Natural killer cell (primary cell): Measurements from ENCODE around the gene SLC19A2. TPM values are rescaled to one million over a fixed set of nuclear protein-coding genes. Genes with fewer than 3 reads are reported as not detected.
"Not testable (repeated sequence)": the region's sequence is repeated elsewhere in the genome, so short reads cannot be mapped to it uniquely, and the experiment has no call there.

ENCODE experiments used
- ATAC-seq, 3 donors: fragments of 150-1000 bp in 2 of 3; fragments of 200-7000 bp in 1 of 3; cut with Tn5 transposase; 1 replicate in 1 of 3; 2 replicates in 2 of 3; pipeline ENCODE4 v1.10.0; 2021; ENCODE audit warnings: mild to moderate bottlenecking in 2 of 3, moderate library complexity in 2 of 3
- DNase-seq, 2 donors: peaks; one replicate each; pipeline versions ENCODE4 v3.0.0 to v3.0.0-alpha.2; 2013 to 2021; ENCODE audit warnings: mixed read lengths in 1 of 2
- H3K27ac ChIP-seq: one replicate; pipeline ENCODE4 v1.5.1; 2013; ENCODE audit warnings: mild to moderate bottlenecking, low read length
- H3K27me3 ChIP-seq: one replicate; pipeline ENCODE4 v1.6.1; 2013; ENCODE audit warnings: low read length; ENCODE audit not compliant: control insufficient read depth, insufficient read depth
- H3K36me3 ChIP-seq: one replicate; pipeline ENCODE4 v1.6.1; 2013; ENCODE audit warnings: low read length; ENCODE audit not compliant: control insufficient read depth, insufficient read depth
- H3K4me1 ChIP-seq: one replicate; pipeline ENCODE4 v1.6.1; 2013; ENCODE audit warnings: low read length; ENCODE audit not compliant: control insufficient read depth, insufficient read depth
- H3K4me3 ChIP-seq: one replicate; pipeline ENCODE4 v1.5.1; 2013; ENCODE audit warnings: low read length
- H3K9me3 ChIP-seq: one replicate; pipeline ENCODE4 v1.6.1; 2013; ENCODE audit warnings: low read length; ENCODE audit not compliant: control insufficient read depth, insufficient read depth
- H3K27ac Mint-ChIP-seq, 2 donors: one replicate each; pipeline ENCODE4 v1.8.0; 2022; ENCODE audit warnings: mild to moderate bottlenecking in 2 of 2, mixed read lengths in 2 of 2, moderate library complexity in 1 of 2
- H3K27me3 Mint-ChIP-seq, 2 donors: one replicate each; pipeline ENCODE4 v1.8.0; 2022; ENCODE audit warnings: low read depth in 2 of 2, mixed read lengths in 2 of 2
- H3K36me3 Mint-ChIP-seq: one replicate; pipeline ENCODE4 v1.8.0; 2022; ENCODE audit warnings: mixed read lengths
- H3K4me1 Mint-ChIP-seq, 2 donors: one replicate each; pipeline ENCODE4 v1.8.0; 2022; ENCODE audit warnings: mixed read lengths in 2 of 2
- H3K4me3 Mint-ChIP-seq: one replicate; pipeline ENCODE4 v1.8.0; 2022; ENCODE audit warnings: mild to moderate bottlenecking, moderate library complexity, mixed read lengths
- H3K9me3 Mint-ChIP-seq, 2 donors: one replicate each; pipeline ENCODE4 v1.8.0; 2022; ENCODE audit warnings: mixed read lengths in 2 of 2
- WGBS: methylation state at CpG from one replicate; pipeline ENCODE4 v1.1.7; 2013; ENCODE audit warnings: missing lambda C conversion rate; ENCODE audit not compliant: insufficient coverage; 5-methylcytosine and 5-hydroxymethylcytosine counted together
- intact Hi-C: fragments of 100-400 bp; cut with micrococcal nuclease; formaldehyde crosslinking; loops from one replicate; pipeline ENCODE4 v1.14.2; 2022
- total RNA-seq, 4 donors: library from RNA; stranded (reverse); fragments of 120-200 nt in 1 of 4; gene quantifications; one replicate each; pipeline versions ENCODE4 v1.2.3 to v1.2.4, GENCODE V29; 2013 to 2022
- TF ChIP-seq, protein P1 (sequence below): fragments of 200-600 bp; IDR thresholded peaks from one replicate; pipeline ENCODE4 v1.8.0; 2022; ENCODE audit warnings: antibody characterized with exemption

Gene SLC19A2
- total RNA-seq, 3 donors from 2014 or later (not counting 1 experiment from before 2014, with no cell fraction given), result 5.0 to 6.3 (median 5.3) TPM

DNA sequence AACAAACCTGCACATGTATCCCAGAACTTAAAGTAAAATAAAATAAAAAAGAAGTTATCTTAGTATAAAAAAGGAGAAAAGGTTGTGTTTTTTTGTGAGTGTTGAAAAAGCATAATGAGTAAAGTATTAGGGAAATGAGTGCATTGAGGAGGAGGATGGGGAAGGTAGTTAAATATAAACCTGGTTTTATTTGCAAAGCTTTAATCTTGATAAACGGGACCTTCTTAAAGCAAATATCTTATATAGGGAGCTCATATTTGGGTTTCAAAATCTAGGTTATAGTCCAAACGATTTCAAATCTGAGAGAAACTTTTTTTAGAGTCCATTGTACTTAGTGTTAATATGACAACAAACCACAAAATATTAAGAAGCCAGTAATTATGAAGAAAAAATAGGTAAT is 21.7 kb upstream of the SLC19A2 start:
- Mint-ChIP-seq H3K27me3 (no peaks in the 10 kb centered on the region), H3K4me3 (no peak overlapping the region), H3K4me1 (peaks cover 5 to 7% of the 10 kb centered on the region in 2 donors), H3K36me3 (no peaks in the 10 kb centered on the region), H3K9me3 (no peaks in the 10 kb centered on the region), H3K27ac (no peak overlapping the region)
- ATAC-seq (no peak), DNase-seq (no peak)
- intact Hi-C loops, result no loop called here
- TF ChIP-seq, protein P1, sequence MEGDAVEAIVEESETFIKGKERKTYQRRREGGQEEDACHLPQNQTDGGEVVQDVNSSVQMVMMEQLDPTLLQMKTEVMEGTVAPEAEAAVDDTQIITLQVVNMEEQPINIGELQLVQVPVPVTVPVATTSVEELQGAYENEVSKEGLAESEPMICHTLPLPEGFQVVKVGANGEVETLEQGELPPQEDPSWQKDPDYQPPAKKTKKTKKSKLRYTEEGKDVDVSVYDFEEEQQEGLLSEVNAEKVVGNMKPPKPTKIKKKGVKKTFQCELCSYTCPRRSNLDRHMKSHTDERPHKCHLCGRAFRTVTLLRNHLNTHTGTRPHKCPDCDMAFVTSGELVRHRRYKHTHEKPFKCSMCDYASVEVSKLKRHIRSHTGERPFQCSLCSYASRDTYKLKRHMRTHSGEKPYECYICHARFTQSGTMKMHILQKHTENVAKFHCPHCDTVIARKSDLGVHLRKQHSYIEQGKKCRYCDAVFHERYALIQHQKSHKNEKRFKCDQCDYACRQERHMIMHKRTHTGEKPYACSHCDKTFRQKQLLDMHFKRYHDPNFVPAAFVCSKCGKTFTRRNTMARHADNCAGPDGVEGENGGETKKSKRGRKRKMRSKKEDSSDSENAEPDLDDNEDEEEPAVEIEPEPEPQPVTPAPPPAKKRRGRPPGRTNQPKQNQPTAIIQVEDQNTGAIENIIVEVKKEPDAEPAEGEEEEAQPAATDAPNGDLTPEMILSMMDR, result no peak
- Histone ChIP-seq H3K4me1 (no peaks in the 10 kb centered on the region), H3K4me3 (no peak overlapping the region), H3K9me3 (no peaks in the 10 kb centered on the region), H3K27me3 (no peaks in the 10 kb centered on the region), H3K27ac (no peak overlapping the region), H3K36me3 (no peaks in the 10 kb centered on the region)
- no CpG with 5 or more reads among the region's 2 CpGs for WGBS

DNA sequence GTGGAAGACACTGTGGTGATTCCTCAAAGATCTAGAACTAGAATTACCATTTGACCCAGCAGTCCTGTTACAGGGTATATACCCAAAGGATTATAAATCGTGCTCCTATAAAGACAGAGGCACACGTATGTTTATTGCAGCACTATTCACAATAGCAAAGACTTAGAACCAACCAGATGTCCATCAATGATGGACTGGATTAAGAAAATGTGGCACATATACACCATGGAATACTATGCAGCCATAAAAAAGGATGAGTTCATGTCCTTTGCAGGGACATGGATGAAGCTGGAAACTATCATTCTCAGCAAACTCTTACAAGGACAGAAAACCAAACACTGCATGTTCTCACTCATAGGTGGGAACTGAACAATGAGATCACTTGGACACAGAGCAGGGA is 17.9 kb upstream of the SLC19A2 start:
- H3K9me3 Mint-ChIP-seq, H3K27ac ChIP-seq, H3K4me1 ChIP-seq, H3K36me3 ChIP-seq, intact Hi-C loops, H3K27me3 ChIP-seq, H3K27ac Mint-ChIP-seq, H3K9me3 ChIP-seq, H3K4me3 ChIP-seq, DNase-seq, H3K4me3 Mint-ChIP-seq, ATAC-seq, H3K27me3 Mint-ChIP-seq, H3K4me1 Mint-ChIP-seq, H3K36me3 Mint-ChIP-seq: not testable (repeated sequence)
- WGBS, result 91% methylated on average over 2 of the region's 2 CpGs

GRCh38 chr1:169499807-169500206 is 14.1 kb upstream of the SLC19A2 start:
- Histone ChIP-seq H3K27ac (no peak overlapping the region), H3K9me3 (no peaks in the 10 kb centered on the region), H3K4me1 (no peaks in the 10 kb centered on the region), H3K27me3 (no peaks in the 10 kb centered on the region), H3K4me3 (no peak overlapping the region), H3K36me3 (no peaks in the 10 kb centered on the region)
- Mint-ChIP-seq H3K27me3 (peaks cover 19 to 30% of the 10 kb centered on the region in 2 donors), H3K4me3 (no peak overlapping the region), H3K36me3 (no peaks in the 10 kb centered on the region), H3K9me3 (no peaks in the 10 kb centered on the region), H3K27ac (no peak overlapping the region), H3K4me1 (no peaks in the 10 kb centered on the region)
- no peak for ATAC-seq
- intact Hi-C loops, result no loop called here
- no peak for DNase-seq
- TF ChIP-seq, protein P1, result no peak

- no peaks in the 10 kb centered on the region for H3K9me3 ChIP-seq
- H3K27ac ChIP-seq, result no peak overlapping the region
- intact Hi-C loops, result no loop called here
- H3K36me3 ChIP-seq, result no peaks in the 10 kb centered on the region
- H3K27me3 Mint-ChIP-seq, result peaks cover 19 to 30% of the 10 kb centered on the region in 2 donors
- no peaks in the 10 kb centered on the region for H3K36me3 Mint-ChIP-seq
- H3K4me1 Mint-ChIP-seq, result no peaks in the 10 kb centered on the region
- no peak overlapping the region for H3K4me3 ChIP-seq
- H3K9me3 Mint-ChIP-seq, result no peaks in the 10 kb centered on the region
- DNase-seq (no peak), ATAC-seq (no peak)
- H3K27ac Mint-ChIP-seq, result no peak overlapping the region
- no CpG with 5 or more reads among the region's 2 CpGs for WGBS
- TF ChIP-seq, protein P1, result no peak
- no peak overlapping the region for H3K4me3 Mint-ChIP-seq
- H3K27me3 ChIP-seq, result no peaks in the 10 kb centered on the region
- H3K4me1 ChIP-seq, result no peaks in the 10 kb centered on the region
Measured at GRCh38 chr1:169497317-169497716, 11.6 kb upstream of the SLC19A2 start.
